SK-MEL-5 (cell line): Measurements from ENCODE around the gene UNC80. TPM values are rescaled to one million over a fixed set of nuclear protein-coding genes. Genes with fewer than 3 reads are reported as not detected.

Source experiments
- DNase-seq: peaks from one replicate; pipeline ENCODE4 v3.0.0-alpha.2; 2016; ENCODE audit warnings: low read depth, low spot score
- in situ Hi-C: cut with HindIII; loops from 2 replicates; pipeline ENCODE4 v1.10.0; 2016; ENCODE audit warnings: low sequenced_read_pairs, high pct_unique_total_duplicates, low pct_unique_long_range_greater_than_20kb
- total RNA-seq: library from RNA; depleted of rRNA; stranded (reverse); fragments of >200 nt; shearing (Covaris generic); gene quantifications from 2 replicates; pipeline ENCODE4 v1.2.3, GENCODE V29; 2014

The UNC80 gene
- total RNA-seq, 1 experiment from 2014 or later, result 2.1 TPM

DNA sequence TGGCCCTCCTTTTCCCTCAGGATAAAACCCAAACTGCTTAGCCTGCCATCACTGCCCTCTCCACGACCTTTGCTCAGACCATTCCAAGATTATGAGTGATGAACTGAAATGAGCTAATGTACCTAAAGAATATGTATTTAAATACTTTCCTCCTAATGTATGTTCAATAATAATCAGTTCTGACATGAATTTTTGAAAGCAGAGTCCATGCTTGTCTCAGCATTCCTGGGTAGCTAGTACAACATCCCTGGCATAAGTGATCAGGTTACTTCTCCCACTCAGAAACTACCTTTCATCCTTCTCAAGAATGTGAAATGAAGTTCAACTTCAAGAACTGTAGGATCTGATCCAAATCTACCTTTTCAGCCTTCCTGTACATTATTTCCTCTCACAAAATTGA, 103.6 kb downstream of the UNC80 start:
- DNase-seq, result no peak
- in situ Hi-C loops, result no loop called here

DNA sequence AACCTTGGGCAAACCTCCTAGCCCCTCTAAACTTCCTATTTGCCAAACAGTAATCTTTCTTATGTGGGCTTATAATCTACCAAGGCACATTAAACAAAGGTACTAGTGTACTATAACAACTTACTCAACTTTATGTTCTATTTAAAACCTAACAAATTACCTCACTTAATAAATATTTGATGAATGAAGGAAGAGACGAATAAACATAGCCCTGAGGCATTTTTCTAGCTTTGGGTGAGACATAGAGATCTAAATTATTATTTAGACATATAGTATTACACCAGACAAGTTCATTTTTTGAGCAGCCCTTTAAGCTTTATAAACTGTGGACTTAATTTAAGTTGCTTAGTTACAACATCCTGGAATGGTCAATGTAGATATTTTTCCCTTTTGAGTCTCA, 104.6 kb downstream of the UNC80 start:
- no peak for DNase-seq
- in situ Hi-C loops, result no loop called here

DNA sequence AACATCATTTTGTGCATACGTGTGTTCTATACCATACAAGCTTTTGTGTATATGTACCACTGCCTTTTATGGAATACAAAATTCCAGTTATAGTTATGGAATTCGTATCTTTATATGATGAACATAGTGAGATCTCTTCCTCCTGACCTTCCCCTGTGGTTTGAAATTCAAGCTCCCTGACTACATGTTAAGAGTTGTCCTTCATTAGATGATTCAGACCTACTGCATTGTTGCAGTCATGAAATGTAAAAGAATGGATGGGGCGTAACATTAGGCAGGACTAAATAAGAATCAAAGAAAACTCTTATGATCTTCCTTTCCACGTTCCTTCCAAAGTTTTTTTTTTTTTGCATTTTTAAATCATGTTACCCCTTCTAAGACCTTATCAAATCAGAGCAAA, 107.1 kb downstream of the UNC80 start:
- no peak for DNase-seq
- in situ Hi-C loops, result no loop called here

DNA sequence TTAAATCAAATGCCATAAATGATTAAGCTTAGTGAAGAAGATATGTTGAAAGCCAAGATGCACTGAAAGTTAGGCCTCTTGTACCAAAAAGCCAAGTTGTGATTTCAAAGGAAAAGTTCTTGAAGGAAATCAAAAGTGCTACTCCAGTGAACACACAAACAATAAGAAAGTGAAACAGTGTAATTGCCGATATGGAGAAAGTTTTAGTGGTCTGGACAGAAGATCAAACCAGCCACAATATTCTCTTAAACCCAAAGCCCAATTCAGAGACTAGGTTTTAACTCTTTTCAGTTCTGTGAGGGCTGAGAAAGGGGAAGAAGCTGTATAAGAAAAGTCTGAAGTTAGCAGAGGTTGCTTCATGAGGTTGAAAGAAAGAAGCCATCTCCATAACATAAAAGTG, 129.0 kb downstream of the UNC80 start:
- DNase-seq, result no peak
- in situ Hi-C loops, result no loop called here

DNA sequence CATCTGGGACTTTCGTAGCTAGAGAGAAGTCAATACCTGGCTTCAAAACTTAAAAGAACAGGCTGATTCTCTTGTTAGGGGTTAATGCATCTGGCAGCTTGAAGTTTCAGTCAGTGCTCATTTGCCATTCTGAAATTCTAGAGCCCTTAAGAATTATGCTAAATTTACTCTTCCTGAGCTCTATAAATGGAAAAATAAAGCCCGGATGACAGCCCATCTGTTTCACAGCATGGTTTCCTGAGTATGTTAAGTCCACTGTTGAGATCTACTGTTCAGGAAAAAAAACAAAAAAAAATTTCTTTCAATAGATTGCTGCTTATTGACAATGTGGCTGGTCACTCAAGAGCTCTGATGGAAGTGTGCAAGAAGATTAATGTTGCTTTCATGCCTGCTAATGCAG, 129.5 kb downstream of the UNC80 start:
- no peak for DNase-seq
- in situ Hi-C loops, result no loop called here

DNA sequence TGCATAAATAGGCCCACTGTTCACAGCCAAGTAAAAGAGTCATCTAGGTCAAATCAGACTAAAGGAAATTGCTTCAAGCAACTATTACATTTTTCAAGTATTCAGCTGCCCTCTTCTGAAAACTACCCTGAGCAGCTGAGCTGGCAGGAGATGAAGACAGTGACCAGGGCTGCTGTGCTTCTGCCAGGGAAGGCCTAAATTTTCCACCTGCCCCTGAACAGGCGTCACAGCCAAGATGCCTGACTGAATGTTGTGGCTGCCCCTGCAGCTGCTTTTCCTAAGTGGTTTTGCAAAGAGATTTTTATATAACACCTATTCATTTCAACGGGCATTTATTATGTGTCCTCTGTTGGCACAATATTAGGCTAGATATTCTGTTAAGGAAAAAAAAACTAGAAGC, 134.1 kb downstream of the UNC80 start:
- in situ Hi-C loops, result no loop called here
- DNase-seq, result no peak

DNA sequence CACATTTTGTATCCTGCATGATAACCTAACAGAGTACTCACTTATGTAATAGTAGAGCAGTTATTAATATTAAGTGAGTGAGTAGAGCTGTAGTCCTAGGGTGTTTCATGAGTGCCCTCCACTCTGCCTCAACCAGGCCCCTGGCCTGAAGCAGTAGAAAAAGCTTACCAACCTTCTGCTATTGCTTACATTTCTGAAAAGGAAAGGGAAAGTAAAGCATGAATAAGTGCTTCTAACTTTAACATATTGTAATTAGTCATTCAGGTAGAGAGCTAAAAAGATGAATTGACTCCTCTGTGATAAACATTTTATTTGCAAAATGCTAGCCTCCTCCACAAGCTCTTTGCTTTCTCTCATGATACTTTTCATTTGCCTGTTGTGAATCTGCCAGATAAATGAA, 136.1 kb downstream of the UNC80 start:
- DNase-seq, result no peak
- in situ Hi-C loops, result no loop called here

DNA sequence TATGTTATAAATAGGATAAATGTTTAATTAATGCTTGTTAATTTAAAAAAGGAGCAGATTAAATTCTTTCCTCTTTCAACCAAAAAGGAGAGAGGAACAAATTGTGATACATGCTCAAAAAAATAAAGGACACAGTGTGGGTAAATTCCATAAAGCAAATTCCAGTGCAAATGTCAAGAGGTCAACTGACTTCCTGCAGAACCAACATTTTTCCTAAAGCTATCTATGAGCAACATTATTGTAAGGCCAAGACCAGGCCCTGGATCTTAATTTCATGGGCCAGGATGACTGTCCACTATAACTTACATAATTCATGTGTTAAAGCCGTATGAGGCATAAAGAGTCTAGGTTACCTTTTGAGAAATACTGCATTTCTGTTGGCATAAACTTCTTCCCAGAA, 136.9 kb downstream of the UNC80 start:
- DNase-seq, result no peak
- in situ Hi-C loops, result no loop called here

DNA sequence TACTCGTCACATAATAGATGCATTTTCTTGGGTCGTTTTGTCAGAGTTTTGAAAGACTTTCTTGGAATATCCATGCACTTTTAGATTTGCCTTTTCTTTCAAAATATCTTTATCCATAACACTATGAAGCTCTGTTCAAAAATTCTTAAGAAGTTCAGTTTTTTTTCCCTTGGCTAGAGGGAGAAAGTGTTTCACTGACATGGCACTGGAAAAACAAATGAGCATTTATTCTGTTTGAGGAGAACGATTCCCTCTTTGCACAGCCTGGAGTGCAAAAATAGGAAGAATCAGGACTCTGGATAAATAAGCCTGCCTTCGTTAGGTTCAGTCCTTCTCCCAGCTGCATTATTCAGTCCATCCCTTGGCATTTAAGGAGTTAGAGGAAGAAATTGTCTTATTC, 139.9 kb downstream of the UNC80 start:
- in situ Hi-C loops, result no loop called here
- peak; percentile 1 for DNase-seq

DNA sequence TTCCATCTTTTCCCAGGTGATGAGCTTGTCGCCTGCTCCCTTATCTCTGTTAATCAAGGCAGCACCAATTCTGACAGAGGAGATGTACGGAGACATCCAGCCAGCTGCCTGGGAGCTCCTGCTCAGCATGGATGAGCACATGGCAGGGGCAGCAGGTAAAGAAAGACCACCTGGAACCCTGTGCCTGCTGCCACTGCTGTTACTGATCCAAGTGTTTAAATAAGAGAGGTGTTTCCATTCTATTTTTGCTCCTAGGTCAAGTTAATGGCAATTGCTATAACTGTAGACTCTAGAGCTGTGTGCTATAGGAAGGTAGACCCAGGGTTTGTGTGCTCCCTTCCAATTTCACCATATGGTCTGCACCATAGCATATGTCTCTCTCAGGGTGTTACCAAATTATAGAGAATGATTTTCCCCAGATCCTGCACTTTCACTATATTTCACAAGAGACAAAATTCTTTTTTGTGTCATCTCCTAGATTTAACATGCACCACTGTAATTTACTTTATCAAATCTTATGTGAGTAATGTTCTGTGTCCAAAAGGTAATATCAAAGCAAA, 142.2 kb downstream of the UNC80 start:
- in situ Hi-C loops, result no loop called here
- no peak for DNase-seq

DNA sequence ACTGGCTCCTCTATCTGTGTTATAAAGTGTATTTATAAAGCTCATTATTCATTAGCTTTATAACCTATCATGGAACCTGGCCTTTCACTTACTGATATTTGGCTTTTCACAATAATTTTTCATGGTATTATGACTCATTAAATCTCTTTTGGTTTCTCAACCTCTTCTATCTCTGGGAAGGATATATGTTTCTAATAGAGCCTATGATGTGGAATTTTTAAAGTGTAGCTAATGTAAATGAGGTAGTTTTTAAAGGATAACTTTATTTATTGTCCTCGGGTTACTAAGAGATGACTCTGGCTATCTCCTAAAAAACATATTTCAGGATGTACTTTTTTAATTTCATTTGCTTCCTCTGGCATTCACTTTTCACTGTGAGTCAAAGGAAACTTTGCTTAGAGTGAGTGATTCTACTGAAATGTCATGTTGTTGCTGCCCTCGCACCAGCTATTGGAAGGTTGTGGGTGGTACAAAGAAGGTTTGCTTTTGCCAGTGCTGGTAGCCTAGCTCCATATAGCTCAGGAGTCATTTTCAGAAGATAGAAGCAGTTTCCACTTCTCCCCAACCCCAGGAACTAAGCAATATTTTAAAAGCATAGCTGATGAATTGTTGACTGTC, 145.6 kb downstream of the UNC80 start:
- no peak for DNase-seq
- in situ Hi-C loops, result no loop called here

DNA sequence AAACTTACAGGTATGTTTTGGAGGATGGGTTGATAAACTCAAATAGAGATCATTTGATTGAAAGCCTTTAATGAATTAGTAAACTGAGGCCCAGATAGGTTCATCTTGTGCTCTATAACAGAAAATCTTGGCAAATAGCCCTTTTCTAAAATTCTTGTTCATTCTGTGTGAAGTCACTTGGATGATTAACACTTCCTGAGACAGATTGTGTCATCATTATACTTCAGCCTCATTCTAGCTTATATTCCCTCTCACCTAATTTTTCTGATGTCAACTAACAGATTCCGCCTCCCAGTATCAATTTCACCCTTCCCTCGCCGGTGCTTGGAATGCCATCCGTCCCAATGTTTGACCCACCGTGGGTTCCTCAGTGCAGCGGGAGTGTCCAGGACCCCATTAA, 146.6 kb downstream of the UNC80 start:
- no peak for DNase-seq
- in situ Hi-C loops, result no loop called here

DNA sequence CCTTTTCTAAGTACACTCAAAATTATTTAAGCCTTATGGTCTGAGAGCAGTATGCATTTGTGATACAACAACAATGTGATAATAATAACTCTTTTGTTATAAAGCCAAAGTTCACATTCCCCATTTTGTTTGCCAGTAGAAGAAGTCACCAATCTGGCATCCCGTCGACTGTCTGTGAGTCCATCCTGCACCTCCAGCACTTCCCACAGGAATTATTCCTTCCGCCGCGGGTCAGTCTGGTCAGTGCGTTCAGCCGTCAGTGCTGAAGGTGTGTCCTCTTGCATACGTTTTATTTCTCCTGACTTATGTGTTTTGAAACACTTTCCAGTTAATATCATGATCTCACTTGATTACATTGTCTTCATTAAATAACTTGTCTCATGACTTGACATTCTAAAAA, 150.5 kb downstream of the UNC80 start:
- DNase-seq, result no peak
- in situ Hi-C loops, result no loop called here

DNA sequence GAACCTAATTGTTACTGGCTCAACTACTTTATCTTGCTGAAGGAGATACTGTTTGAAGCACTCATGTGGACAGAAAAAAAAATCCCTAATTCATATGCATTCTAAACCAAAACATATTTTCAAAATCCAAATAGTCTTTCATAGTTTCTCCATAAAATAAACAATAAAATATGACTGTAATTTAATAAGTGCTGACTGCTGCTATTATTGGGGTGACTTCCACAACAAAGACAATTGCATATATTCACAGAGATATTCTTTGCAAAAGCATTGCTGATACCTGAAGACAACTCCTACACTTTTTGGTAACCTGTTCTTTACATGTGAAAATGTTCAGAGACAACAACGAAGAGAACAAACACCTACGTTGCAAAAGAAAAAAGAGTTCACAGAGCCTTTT, 157.7 kb downstream of the UNC80 start:
- no peak for DNase-seq
- in situ Hi-C loops, result no loop called here

DNA sequence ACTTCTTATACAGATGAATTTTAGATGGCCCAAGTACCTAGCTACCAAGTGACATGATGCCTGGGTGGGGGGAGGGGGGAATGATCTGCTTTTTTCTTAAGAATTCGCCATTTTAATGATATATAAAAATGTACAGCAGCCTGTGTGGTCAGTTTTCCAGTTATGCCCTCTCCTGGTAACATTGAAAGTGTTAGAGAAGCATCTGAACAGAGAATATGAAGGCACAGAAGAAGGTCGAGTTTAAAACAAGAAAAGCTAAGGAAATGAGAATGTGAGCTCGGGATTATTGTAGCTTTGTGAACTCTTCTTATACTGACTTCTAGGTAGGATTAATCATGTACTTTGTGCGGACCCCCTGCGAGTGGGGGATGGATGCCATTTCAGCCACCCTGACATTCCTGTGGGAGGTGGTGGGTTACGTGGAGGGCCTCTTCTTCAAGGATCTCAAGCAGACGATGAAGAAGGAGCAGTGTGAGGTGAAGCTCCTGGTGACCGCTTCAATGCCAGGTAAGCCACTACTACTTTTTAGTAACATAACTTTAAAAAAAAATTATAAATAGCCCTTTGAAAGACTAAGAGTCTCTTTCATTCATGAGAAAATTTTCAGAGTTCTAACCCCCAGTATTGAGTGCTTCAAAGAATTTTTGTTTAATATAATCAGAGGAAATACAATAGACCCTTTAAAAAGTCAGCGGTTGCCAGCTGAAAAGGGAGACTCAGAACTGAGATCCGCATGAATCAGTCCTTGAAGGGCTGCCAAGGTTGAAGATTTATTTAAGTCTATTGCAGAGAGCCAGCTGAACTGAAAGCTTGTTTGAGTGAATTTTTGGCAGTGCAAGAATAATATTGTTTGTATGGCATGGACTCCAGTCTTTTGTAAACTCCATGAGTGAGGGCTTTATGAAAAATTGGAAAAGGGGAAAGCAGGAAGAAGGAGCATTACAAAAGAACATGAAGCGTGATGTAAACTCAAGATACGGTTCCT, 162.2 kb downstream of the UNC80 start:
- peak; percentile 93 for DNase-seq
- in situ Hi-C loops, result no loop called here

DNA sequence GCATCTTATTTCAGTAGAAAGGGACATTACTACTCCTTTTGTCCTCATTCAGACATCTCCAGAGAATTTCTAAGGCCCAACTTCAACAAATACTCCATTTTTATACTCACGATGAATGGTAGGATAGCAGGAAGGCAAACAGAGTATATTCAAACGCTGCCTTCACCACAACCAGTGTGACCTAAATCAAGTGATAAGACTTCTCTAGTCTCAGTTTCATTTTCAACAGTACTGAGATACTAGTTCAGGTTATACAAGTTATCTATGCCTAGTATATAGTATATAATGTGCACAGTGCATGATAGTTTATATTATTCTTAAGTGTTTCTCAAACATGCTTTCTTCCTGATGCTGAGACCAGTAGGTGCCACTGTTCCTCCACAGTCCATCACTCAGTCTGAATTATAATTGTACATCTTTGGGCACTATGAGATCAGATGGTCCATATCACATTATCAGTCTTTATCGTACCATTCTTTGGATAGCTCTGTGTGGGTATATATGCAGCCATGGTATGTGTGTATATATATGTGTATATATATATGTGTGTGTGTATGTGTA, 164.6 kb downstream of the UNC80 start:
- in situ Hi-C loops, result no loop called here
- peak; percentile 66 for DNase-seq

DNA sequence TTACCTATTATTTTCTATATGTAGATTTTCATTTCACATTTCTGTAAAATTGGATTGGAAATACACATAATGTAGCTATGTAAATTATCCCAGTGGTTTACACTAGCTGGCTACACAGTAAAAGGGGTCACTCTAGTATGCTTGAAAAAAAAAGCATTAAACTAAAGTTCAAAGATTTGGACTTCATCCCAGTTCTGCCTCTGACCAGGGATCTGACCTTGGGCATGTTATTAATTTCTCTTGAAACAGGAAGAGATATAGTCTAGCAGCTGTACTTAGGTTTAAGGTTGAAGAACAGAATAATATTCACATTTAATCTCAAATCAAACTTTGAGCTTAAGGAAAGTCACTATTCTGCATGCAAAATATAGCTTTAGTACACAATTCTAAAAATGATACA, 166.3 kb downstream of the UNC80 start:
- DNase-seq, result no peak
- in situ Hi-C loops, result no loop called here

DNA sequence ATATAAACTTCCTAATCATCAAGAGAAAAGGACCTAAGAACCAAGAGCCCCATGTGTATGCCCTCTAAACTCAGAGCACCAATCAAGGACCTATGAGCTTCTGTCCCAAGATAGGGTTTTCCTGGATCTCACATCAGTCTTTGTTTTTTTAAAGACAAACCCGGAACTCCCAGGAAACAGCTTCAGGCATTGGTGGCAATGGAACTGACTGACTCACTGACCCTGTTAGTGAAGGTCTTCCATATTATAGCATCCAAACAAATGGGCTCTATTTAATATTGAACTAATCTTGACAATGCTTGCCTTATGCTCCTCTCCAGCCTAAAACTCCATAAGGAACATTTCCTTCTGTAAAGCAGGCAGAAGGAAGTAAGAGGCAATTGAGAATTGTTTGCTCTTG, 167.3 kb downstream of the UNC80 start:
- in situ Hi-C loops, result no loop called here
- DNase-seq, result peak; percentile 86

DNA sequence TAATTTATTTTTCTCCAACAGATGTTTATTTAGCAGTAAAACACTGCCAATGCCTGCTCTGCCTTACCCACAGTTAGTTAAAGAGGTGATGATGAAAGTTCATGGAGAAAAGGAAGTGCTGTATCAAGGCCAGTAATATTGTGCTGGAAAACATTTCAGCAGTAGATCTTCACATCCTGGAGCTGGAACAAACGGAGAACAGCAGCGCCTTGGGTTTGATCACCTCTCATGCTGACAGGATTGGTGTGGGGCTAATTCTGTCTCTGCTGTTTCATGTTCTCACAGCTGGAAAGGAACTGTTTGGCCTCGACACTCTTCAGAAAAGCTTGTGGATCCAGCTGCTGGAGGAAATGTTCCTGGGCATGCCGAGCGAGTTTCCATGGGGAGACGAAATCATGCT, 169.3 kb downstream of the UNC80 start:
- no peak for DNase-seq
- in situ Hi-C loops, result no loop called here
